ENCODE measurements around the gene MZF1. TPM values are rescaled to one million over a fixed set of nuclear protein-coding genes. Genes with fewer than 3 reads are reported as not detected.

MZF1 gene
- total and polyA plus RNA-seq, 2 experiments from 2014 or later, result 10.2 to 21.8 TPM

- H3K27me3 Mint-ChIP-seq (ENCODE audit: insufficient read depth, low read depth, poor library complexity), result peaks cover 8% of the 10 kb centered on the region
- Histone ChIP-seq H3K4me2 (no peak overlapping the region), H3K4me1 (ENCODE audit: insufficient read depth) (no peaks in the 10 kb centered on the region; the same call in 1 of the 2 replicates), H3K27me3 (ENCODE audit: insufficient read depth) (no peaks in the 10 kb centered on the region; the same call in 1 of the 2 replicates), H3K36me3 (ENCODE audit: insufficient read depth) (no peaks in the 10 kb centered on the region), H4K20me1 (replicated peaks; ENCODE audit: insufficient read depth) (no peaks in the 10 kb centered on the region), H3F3A (replicated peaks; ENCODE audit: low read depth) (no peaks in the 10 kb centered on the region), H2AFZ (no peak overlapping the region), H3K27ac (ENCODE audit: low read depth) (no peak overlapping the region), H3K79me2 (replicated peaks; ENCODE audit: insufficient read depth) (no peaks in the 10 kb centered on the region), H3K4me3 (no peak overlapping the region), H3K9me2 (ENCODE audit: insufficient read depth) (no peaks in the 10 kb centered on the region)
- DNase-seq (ENCODE audit: low spot score) (no peak), ATAC-seq (no peak)
- no peaks in the 10 kb centered on the region for H3K36me3 Mint-ChIP-seq (ENCODE audit: low read depth)
- H3K4me3 Mint-ChIP-seq, result no peak overlapping the region
- no peak for TF ChIP-seq REST (IDR thresholded peaks at IDR 0.05; ENCODE audit: unreplicated experiment)
- no peak for TF ChIP-seq STAT1 (IDR thresholded peaks at IDR 0.05; ENCODE audit: unreplicated experiment)
- TF ChIP-seq CTCF (conservative IDR thresholded peaks at IDR 0.05; ENCODE audit: low read depth in 2 of 2), result no peak
- TF ChIP-seq EZH2phosphoT487 (IDR thresholded peaks at IDR 0.05; ENCODE audit: unreplicated experiment), result no peak
- H3K9me3 Mint-ChIP-seq, result no peaks in the 10 kb centered on the region
- H3K27ac Mint-ChIP-seq, result no peak overlapping the region
- H3K4me1 Mint-ChIP-seq, result peaks cover 8% of the 10 kb centered on the region; the same call in 2 of the 3 replicates
Measured at GRCh38 chr19:58531034-58531840, 41.9 kb downstream of the MZF1 start.

GRCh38 chr19:58529405-58529804 is 43.7 kb downstream of the MZF1 start:
- H3K27me3 Mint-ChIP-seq (ENCODE audit: insufficient read depth, low read depth, poor library complexity), result peaks cover 16% of the 10 kb centered on the region
- Histone ChIP-seq H3K4me3 (no peak overlapping the region), H3K4me1 (ENCODE audit: insufficient read depth) (peaks cover 5% of the 10 kb centered on the region; the same call in 1 of the 2 replicates), H3K27me3 (ENCODE audit: insufficient read depth) (no peaks in the 10 kb centered on the region; the same call in 1 of the 2 replicates), H3K36me3 (ENCODE audit: insufficient read depth) (no peaks in the 10 kb centered on the region), H3F3A (replicated peaks; ENCODE audit: low read depth) (no peaks in the 10 kb centered on the region), H2AFZ (no peak overlapping the region), H3K79me2 (replicated peaks; ENCODE audit: insufficient read depth) (no peaks in the 10 kb centered on the region), H3K27ac (ENCODE audit: low read depth) (no peak overlapping the region), H4K20me1 (replicated peaks; ENCODE audit: insufficient read depth) (no peaks in the 10 kb centered on the region), H3K9me2 (ENCODE audit: insufficient read depth) (no peaks in the 10 kb centered on the region), H3K4me2 (no peak overlapping the region)
- peaks cover 17% of the 10 kb centered on the region for H3K4me1 Mint-ChIP-seq
- no peak overlapping the region for H3K27ac Mint-ChIP-seq
- no peak for ATAC-seq
- H3K36me3 Mint-ChIP-seq (ENCODE audit: low read depth), result no peaks in the 10 kb centered on the region
- H3K4me3 Mint-ChIP-seq, result no peak overlapping the region
- DNase-seq (ENCODE audit: low spot score), result no peak
- no peaks in the 10 kb centered on the region for H3K9me3 Mint-ChIP-seq
- TF ChIP-seq POLR2AphosphoS5 (IDR thresholded peaks at IDR 0.05; ENCODE audit: low read depth), result no peak
- TF ChIP-seq JUNB (IDR thresholded peaks at IDR 0.05; ENCODE audit: unreplicated experiment), result no peak
- no peak for TF ChIP-seq STAT1 (IDR thresholded peaks at IDR 0.05; ENCODE audit: unreplicated experiment)
- no peak for TF ChIP-seq CTCF (conservative IDR thresholded peaks at IDR 0.05; ENCODE audit: low read depth in 2 of 2)
- no peak for TF ChIP-seq ZNF114 (CRISPR knock-in tag; IDR thresholded peaks at IDR 0.05)
- no peak for TF ChIP-seq ZNF331 (CRISPR knock-in tag; IDR thresholded peaks at IDR 0.05; ENCODE audit: low read depth)
- no peak for TF ChIP-seq ETS1 (IDR thresholded peaks at IDR 0.05)
- TF ChIP-seq REST (IDR thresholded peaks at IDR 0.05; ENCODE audit: unreplicated experiment), result no peak
- no peak for TF ChIP-seq CREB1 (CRISPR knock-in tag; IDR thresholded peaks at IDR 0.05; ENCODE audit: low read depth)
